ENCODE measurements around the gene SMG6.
"Not testable (repeated sequence)": the region's sequence is repeated elsewhere in the genome, so short reads cannot be mapped to it uniquely, and the experiment has no call there.

The SMG6 gene

DNA sequence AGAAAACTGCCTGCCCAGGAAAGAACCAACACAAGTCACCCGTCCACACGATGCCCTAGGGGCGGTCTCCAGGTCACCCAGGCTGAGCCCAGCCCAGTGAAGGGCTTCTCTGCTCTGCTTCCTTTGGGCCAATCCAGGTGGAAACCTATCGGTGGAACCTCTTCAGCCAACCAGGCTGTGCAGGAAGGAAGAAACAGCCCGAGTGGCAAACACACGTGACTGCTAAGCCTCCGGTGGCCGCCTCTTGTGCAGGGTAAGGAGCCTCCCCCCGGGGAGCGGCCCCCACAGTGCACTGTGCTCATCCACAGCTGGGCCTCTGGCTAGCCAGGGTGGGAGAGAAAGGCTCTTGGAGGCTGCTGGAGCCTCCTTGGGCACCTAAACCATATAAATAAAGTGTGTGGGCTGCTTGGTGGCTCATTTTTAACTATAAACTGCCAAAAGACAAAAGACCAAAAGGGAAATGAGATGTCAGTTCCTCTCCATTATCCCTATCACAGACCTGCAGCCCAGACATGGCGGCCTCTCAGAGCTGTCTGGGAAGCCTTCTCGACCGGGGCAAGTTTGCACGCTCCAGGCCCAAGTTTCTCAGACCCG lies 280.8 kb downstream of the SMG6 start:
- FAIRE-seq: no peak

DNA sequence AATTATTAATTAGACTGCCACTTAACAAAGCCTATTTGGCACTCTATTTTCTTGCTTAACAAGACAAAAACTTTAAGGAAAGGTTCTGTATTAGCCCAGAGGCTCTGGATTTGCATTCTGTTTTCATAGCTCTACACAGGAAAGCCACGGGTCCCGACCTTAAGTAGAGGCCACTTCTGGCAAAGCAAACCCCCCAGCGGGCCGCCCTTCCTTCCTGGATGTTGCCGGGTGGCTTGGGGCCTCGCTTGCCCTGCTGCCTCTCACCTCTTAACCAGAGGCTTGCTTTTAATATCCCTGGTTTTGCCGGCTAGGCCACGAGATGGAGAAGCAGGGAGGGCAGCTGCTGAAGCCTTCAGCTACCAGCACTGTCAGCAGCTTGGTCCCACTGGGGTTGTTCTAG lies 282.9 kb downstream of the SMG6 start:
- no peak for FAIRE-seq

DNA sequence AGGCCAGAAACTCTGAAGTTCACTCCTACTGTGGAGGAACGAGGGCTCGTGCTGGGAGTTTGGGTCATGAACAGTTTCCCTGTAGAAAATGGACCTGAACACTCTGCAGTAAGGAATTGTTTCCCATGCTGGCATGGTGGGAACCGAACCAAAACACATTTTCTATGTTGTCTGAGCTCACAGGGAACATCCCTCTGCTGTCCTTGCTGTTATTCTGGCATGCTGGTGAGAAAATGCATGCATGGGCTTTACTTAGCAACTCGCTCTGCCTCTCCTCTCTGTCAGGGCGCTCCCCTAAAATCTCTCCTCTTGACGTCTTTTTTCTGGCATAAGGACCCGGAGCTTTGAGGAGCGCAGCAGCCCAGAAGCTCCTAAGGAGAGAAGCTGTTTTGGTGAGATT lies 283.9 kb downstream of the SMG6 start:
- FAIRE-seq: no peak

DNA sequence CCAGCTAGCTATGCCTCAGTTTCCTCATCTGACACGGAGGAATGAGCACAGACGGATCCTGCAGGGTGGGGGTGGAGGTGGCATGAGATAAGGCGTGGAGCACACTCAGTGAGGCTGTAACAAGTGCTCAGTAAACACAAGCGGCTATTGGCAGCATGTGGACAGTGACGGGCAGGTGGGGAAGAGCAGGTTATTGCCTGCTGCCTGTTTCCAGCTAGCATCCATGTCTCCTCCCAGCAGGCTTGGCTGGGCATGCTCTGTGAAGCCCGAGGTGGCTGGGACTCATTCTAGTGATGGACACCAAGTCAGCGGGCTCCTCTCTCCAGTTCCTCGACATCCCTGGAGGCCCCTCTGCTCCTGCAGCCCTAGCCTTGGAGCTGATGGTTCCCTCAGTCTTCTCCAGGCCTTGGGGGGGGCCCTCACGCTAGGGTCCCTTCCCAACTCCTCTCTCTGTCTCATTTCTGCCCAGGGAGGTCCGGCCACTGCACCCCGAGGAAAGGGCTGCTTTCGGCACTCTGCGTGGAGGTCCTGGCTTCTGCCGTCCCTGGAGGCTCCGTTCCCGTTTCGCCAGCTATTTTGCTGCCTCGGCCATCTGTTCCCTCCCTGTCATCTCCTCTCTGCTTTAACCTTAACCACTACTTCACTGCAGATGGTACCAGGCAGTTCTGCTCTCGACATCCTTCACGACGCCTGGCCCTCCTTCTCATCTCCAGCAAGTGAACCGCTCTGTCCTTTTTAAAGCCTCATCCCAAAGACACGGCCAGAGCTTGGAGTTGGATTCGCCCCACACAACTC lies 284.7 kb downstream of the SMG6 start:
- no peak for FAIRE-seq

DNA sequence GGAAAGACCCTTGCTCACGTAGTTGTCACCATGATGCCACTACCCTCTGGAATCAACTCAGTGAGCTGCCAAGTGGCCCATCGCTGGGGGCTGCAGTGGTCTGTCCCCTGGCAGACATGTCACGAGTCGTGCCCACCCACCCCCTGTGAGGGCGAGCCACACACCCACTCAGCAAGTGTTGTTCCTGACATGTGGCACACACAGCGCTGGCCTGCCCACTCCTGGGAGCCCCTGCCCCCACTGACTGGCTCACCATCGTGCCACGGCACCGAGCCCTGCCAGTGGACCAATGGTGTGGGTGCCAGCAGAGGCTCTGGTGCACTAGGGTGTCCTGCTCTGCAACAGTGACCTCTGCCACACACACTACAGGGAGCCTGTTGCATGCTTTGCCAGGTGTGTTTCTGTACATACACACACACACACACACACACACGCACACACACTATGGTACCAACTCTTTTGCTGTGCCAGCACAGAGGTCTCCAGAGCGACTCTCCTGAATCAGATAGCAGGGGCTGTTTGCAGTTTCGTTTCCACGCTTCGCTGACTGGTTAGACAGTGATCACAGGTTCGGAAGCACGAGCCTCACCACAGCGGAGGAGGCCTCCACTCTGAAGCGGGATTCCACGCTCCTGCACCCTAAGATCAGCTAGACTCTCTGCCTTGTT lies 286.2 kb downstream of the SMG6 start:
- FAIRE-seq: no peak

DNA sequence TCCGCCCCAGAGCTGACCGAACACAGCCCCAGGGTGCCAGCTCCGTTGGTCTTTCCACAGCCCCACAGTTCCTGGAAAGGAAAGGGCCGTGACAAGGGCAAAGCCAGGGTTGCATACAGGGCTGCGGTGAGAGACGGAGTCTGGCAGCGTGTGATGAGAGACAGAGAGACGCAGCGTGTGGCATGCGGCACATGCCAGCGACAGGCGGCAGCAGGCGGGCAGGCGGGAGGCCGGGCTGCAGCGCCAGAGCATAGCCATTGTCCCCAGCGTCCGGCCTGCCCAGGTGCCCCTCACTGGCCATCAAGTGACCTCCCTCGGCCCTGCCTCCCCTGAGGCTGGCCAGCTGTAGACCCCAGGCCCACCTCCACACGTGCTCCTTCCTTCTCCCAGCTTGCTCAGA lies 287.1 kb downstream of the SMG6 start:
- FAIRE-seq: no peak

DNA sequence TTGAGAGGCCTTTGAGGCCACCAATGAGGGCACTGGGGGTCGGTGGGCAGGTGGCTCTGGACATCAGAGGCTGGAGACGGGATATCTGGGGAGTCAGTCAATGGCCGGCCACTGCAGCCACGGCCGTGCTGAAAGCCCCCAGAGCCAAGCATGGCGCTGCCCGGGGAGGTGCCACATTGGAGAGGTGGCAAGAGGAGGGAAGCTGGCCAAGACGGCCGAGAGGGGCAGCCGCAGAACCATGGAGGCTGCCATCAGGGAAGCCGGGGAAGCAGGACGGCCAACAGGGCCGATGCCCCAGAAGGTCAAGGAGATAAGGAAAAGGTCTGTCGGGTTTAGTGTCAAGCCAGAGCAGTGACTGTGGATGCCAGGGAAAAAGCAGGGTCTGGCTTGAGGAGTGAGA lies 288.3 kb downstream of the SMG6 start:
- no peak for FAIRE-seq

DNA sequence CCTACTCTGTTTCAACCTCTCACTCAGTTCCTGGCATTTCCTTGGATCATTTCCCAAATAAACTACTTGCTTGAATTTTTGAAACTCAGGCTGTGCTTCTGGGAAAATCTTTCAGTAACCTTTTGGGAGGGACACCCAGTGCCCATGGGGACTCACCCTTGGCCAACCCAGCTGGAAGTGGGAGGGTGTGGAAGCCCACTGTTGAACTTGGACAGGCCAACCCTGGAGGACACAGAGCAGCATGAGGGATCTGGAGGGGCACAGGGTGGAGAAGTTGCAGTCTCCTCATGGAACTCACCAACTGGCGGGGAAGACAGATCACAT lies 289.6 kb downstream of the SMG6 start:
- FAIRE-seq: no peak

DNA sequence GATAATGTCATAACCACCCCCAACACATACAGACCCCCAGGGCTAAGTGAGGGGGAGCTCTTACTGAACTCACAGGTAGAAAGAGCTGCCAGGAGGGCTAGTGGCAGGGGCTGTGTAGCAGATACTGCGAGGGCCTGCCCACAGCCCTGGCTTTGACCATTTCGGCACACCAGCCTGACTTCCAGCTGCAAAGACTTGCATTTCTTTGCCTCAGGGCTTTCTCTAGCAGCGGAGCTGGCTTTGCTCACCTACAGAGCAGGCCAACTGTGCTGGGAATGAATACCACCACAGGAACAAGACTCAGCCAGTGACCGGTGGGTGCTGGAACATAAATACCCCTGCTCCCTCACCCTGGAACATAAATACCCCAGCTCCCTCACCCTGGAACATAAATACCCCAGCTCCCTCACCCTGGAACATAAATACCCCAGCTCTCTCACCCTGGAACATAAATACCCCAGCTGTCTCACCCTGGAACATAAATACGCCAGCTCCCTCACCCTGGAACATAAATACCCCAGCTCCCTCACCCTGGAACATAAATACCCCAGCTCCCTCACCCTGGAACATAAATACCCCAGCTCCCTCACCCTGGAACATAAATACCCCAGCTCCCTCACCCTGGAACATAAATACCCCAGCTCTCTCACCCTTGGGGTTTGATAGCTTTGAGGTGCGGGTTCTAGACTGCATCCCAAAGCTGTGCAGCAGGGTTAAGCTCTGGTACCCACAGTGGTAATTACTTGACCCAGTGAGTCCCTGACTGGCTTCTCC lies 290.2 kb downstream of the SMG6 start:
- not testable (repeated sequence) for FAIRE-seq

DNA sequence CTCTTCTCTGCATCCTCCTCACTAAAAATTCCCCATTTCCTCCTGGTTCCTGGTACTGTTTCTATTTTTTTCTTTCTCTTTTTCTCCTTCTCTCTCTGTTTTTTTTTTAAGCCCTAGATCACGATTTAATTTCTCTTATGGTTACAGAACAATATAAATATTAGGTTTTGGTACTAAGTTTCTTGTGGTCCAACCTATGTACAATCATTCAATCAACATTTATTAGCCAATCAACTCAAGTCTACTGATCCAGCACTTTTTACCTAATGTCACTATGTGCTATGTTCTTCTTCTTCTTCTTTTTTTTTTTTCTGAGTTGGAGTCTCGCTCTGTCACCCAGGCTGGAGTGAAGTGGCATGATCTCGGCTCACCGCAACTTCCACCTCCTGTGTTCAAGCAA lies 291.1 kb downstream of the SMG6 start:
- FAIRE-seq: no peak

DNA sequence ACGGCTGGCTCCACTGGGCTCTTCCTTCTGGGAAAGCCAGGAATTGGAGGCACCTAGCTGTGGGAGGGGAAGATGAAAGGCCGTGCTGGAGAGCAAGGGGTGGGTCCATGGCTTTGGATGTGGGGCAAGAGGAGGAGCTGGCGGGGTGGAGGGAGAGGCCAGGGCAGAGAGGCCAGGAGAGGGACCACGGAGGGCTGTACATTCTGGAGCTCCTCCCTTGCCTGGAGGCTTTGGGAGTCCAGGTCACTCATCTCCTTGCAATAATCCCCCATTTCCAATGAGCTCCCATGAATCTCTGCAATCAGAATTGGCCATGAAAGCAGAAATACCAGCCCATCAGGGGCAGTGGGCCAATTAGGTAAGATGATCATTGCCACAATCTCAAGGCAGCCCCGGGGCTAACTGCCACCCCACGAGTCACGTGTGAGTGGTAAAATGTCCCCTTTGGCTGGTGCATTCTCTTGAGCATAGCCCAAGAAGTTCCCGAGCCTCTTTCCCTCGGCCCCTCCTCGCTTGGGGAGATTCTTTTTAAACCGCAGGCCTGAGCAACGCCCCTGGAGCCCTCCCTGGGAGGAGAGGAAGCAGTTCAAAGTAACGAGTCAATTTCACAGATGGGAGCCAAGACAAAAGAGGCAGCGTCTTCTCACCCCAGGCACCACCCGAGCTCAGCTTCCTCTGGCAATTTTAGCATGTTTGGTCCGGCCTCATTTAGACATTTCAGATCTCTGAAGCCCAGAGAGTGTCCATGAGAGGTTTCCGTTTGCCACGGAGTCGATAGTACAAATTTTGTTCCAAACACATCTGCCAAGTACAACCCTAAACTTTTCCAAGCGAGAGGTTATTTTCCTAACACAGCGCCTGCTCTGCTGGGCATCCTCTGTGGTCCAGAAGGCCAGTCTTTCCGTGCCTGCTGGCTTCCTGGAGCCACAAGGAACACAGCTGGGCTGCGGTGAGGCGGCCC lies 291.9 kb downstream of the SMG6 start:
- FAIRE-seq: no peak
